DMS 273 (cell line): Measurements from ENCODE around the gene L3MBTL4.
"Not testable (repeated sequence)": the region's sequence is repeated elsewhere in the genome, so short reads cannot be mapped to it uniquely, and the experiment has no call there.

Source experiments
- DNase-seq: peaks from one replicate; lab custom pipeline; 2025; ENCODE audit not compliant: unreplicated experiment; lab: John Stamatoyannopoulos, UW

The L3MBTL4 gene

GRCh38 chr18:6414723-6415417 lies at the start of gene L3MBTL4:
Gene L3MBTL4, minus strand, starts transcription at chr18:6414911. Its CDS starts 103,286 bp downstream, at chr18:6311625.
- DNase-seq: peak; percentile 77

- DNase-seq: no peak
These were observed 37.5 kb upstream of the L3MBTL4 start for GRCh38 chr18:6452194-6452593.

DNA sequence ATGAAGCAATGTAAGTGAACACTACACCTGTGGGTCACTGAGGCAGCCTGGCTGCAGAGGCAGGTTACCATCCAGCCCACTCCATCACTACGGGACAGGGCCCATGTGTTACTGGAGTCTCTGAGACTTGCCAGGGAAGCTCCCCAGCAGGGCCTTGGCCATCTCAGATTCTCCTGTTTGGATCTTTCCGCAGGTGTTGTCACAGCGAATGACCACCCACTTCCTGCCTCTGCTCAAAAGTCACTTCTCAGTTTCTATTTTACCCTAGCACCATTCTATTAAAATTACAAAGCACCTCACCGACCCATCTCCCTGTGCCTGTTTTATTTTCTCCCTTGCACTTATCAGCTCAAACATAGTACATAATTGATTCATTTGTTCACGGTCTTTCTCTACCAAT lies 34.5 kb upstream of the L3MBTL4 start:
- DNase-seq: no peak

DNA sequence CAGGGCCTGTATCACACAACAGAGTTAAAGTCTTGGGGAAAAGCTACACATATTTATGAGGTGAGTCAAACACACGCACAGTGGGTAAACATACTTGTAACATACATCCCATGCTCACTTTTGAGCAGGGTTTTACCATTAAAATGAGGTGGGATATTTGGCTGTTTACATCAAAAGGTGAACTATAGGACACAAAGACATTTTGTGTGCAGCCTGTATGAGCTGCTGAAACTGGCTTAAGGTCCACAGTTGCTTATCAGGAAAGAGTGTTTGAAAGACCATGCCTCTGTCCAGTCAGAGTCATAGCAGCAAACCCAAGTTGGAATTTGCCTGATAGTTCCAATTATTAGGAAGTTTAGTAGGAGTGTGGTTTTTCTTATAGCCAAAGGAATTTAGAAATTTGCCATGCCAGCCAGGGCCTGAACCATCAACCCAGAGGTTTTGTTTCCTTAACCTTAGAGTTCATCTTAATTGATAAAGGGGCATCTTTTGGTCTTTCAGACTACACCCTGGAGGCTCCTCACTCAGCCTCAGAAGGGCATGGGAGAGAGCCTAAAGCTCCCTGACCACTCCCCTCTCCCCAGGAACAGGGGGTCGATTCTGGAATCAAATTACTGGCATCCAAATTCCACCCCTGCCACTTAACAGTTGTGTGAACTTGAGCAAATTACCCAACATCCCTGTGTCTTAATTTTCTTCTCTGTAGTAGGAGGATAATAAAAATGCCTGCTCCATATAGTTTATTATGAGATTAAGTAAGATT lies 29.9 kb upstream of the L3MBTL4 start:
- DNase-seq: no peak

- DNase-seq: no peak
These were observed 26.5 kb upstream of the L3MBTL4 start for GRCh38 chr18:6441200-6441599.

DNA sequence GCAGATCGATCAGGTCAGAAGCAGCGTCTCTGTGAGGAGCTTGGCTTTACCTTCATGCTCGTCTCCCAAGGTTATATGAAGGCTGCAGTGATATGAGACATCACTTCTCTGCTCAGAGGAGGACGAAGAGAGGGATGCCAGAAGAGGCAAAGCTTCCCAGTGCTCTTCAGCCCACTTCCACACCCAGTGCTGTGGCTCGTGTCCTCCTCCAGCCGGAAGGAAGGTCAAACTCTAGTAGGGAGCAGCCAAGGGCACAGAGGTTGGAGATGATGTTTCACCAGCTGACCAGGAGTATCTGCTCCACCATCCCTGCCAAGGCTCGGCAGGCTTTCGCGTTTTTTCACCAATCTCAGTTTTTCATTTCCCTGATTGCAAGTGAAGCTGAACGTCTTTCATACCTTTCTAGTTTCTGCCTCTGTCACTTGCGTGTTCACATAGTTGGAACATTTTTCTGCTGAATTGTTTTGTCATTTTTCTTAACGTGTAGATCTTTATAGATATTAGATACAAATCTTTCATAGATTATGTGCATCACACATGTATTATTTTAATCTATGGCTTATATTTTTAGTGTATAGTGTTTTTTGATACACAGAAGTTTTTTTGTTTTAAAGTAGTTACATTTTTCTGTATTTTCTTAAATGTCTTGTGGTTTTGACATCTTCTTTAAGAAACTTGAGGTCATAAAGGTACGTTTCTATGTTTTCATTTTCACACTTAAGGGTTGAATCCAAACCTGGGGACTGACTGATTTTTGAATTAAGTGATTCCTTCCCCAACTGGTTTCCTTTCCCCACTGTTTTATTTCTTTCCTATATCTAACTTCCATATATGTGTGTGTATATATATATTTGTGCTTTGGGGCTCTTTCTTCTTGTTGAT lies 23.5 kb upstream of the L3MBTL4 start:
- DNase-seq: no peak

DNA sequence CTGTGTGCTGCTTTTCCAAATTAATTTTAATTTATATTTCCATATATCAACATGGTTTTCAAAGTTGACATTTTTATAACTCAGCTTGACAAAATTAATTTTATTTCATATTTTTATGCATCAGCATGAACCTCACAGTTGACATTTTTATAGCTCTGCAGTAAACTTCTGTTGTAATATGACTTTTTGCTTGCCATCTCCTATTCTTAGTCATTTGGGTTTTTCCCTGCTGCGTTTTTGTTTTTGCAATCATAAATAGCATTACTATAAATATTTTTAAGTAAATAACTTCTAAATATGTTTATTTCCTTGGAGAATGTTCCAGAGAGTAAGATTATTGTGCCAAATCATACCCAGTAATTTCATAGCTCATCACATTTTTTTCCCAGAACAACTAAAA lies 21.0 kb upstream of the L3MBTL4 start:
- DNase-seq: no peak

DNA sequence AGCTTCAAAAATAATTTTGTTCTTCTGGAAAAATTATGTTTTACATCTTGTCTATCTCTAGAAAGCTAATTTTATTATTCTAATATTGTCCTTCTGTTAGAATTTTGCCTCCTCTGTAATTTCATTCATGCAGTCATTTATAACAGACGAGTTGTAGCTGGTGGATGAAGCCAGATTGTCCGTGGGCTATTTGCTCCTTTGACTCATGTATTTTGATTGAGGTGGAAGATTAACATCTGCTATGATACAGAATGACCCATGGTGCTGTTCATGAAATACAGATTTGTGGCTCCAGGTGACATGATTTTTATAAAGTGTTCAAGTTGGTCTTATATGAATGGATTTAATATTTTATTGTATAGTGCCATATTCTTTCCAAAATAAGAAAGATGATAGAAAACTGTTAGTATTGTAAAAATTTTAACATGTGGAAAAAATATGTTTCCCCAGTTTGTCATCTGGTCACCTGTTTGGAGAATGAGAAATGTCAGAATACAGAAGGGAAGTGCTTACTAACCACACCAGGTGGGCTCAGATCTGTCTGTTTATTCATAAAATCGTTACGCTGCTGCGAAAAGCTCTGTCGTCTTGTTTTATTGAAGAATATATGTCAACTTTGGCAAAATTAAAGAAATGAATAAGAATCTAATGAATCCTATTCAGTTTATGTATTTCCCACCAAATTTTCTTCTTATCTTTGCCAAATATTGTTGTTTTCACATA lies 20.4 kb upstream of the L3MBTL4 start:
- DNase-seq: peak; percentile 86

DNA sequence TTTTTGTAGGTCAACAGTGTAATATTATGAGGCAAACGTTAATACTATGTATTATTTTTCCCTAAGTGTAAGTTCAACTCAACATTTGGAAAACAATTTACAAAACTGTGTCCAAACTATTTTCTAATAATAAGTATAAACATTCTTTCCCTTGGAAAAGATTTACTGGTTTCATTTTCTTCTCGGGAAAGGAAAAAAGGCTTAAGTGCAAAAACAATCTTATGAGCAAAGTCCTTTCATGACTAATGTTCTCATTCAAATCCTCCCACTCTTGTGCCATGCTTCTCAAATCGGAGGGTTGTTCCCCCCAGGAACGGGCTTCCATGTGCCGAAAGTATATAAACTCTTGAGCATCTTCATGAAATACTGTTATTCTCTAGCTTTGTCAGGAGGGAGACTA lies 19.8 kb upstream of the L3MBTL4 start:
- peak; percentile 51 for DNase-seq

- no peak for DNase-seq
These were observed 17.1 kb upstream of the L3MBTL4 start for GRCh38 chr18:6431659-6432318.

- DNase-seq: no peak
These were observed 14.2 kb upstream of the L3MBTL4 start for GRCh38 chr18:6428851-6429395.

GRCh38 chr18:6427286-6427685 lies 12.6 kb upstream of the L3MBTL4 start:
- DNase-seq: no peak

- DNase-seq: no peak
These were observed 8.6 kb upstream of the L3MBTL4 start for GRCh38 chr18:6423289-6423688.

- peak; percentile 74 for DNase-seq
These were observed 491 bp downstream of the L3MBTL4 start for GRCh38 chr18:6414118-6414722.

DNA sequence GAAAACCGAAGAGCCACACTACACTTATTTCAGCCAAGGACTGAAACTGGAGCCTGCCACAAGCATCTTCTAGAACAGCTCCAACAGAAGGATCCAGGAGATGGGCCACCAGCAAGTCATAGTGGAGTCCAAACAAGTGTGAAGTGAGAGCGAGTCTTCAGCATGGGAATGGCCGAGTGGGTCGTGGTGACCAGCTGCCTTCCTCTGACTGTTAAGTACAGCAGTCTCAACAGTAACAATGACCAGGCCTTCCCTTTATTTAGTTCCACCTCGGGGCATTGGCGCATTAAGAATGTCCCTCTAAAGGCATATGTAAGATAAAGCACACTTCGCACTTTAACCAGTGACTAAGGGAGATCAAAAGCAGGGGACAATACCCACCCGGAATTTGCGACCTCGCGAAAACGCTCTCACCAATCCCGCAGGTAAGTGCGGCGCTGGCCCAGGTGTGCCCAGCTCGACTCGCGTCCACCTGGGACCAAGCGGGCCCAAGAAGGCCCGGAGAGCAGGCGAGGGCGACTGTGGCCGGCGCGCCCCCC lies 1.1 kb downstream of the L3MBTL4 start:
- DNase-seq: peak; percentile 19

- DNase-seq: no peak
These were observed 1.7 kb downstream of the L3MBTL4 start for GRCh38 chr18:6412933-6413472.

DNA sequence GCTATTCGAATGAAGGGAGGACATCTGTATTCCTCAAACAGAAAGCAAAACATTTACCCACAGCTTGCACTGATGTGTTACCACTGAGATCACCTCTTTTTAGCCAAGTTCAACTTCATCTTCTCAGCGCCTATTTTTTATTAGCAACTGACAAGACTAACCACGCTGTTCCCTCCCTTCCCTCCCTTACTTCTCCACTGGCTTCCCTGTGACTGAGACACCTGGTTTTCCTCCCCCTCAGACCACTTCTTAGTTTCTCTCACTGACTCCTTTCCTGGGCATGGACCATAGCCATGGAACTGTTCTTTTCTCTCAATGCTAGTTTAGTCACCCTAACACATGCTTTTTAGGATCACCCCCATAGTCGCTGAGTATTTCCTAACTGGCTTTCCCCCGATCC lies 3.3 kb downstream of the L3MBTL4 start:
- no peak for DNase-seq

- DNase-seq: no peak
These were observed 4.8 kb downstream of the L3MBTL4 start for GRCh38 chr18:6409933-6410332.

DNA sequence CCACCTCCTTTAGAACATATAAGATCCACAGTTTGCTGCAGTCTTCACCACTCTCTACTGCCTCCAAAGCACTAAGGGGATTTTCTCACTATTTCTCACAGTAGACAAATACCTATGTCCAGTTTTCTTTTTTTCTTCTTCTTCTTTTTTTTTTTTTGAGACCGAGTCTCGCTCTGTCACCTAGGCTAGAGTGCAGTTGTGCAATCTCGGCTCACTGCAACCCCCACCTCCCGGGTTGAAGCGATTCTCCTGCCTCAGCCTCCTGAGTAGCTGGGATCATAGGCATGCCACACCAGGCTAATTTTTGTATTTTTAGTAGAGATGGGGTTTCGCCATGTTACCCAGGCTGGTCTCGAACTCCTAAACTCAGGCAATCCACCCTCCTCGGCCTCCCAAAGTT lies 6.2 kb downstream of the L3MBTL4 start:
- not testable (repeated sequence) for DNase-seq
